WTC11 (cell line): ENCODE data around the gene SVOPL.

Source experiments
- ATF6 ChIP-seq: sonication (generic); formaldehyde crosslinking; IDR thresholded peaks from 2 replicates; pipeline ENCODE4 v1.8.1; 2023; ENCODE audit warnings: mild to moderate bottlenecking, missing genetic modification reagents
- CREB1 ChIP-seq: sonication (generic); formaldehyde crosslinking; IDR thresholded peaks from 2 replicates; pipeline ENCODE4 v1.8.0; 2023; ENCODE audit warnings: mild to moderate bottlenecking, missing genetic modification reagents
- CTCF ChIP-seq: fragments of 200-600 bp; IDR thresholded peaks from 2 replicates; pipeline ENCODE4 v1.8.0; 2022; ENCODE audit warnings: antibody characterized with exemption
- JUN ChIP-seq: sonication (generic); formaldehyde crosslinking; IDR thresholded peaks from 2 replicates; pipeline ENCODE4 v1.8.0; 2023; ENCODE audit warnings: mild to moderate bottlenecking, missing genetic modification reagents
- PRDM15 ChIP-seq: sonication (generic); formaldehyde crosslinking; IDR thresholded peaks from 2 replicates; pipeline ENCODE4 v1.8.0; 2022; ENCODE audit warnings: missing genetic modification reagents
- SP1 ChIP-seq: sonication (generic); formaldehyde crosslinking; conservative IDR thresholded peaks from 2 replicates; pipeline ENCODE4 v1.8.1; 2022; ENCODE audit warnings: missing genetic modification reagents
- ZNF416 ChIP-seq: fragments of 250-450 bp; sonication (Bioruptor Pico); IDR thresholded peaks from 2 replicates; pipeline ENCODE4 v1.9.0; 2021; ENCODE audit warnings: mild to moderate bottlenecking, inconsistent platforms
- TF ChIP-seq, protein P1 (sequence below): sonication (generic); formaldehyde crosslinking; IDR thresholded peaks from 2 replicates; pipeline ENCODE4 v1.8.1; 2023; ENCODE audit warnings: mild to moderate bottlenecking, missing genetic modification reagents
- TF ChIP-seq, protein P2 (sequence below): sonication (generic); formaldehyde crosslinking; IDR thresholded peaks from 2 replicates; pipeline ENCODE4 v1.8.1; 2022; ENCODE audit warnings: low read depth, missing genetic modification reagents, borderline replicate concordance

DNA sequence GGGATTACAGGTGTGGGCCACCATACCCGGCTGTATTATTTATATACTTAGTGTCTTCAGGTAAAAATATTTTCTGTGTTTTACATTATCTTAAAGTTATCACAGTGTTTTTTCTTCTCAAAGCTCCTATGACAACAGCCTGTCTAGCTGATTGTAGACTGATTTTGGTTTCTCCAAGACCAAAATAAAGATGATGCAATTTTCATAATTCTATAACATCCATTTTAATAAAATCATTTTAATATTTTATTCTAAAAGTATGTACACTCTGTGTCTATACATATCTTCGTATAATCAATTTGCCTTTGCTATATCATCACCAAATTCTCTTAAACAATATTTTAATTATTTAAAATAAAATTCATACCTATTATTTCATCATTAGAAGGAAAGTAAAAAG, 132.5 kb downstream of the SVOPL start:
- TF ChIP-seq CREB1 (CRISPR knock-in tag) (no peak), ZNF416 (CRISPR knock-in tag) (no peak), SP1 (CRISPR knock-in tag) (no peak), CTCF (no peak), PRDM15 (CRISPR knock-in tag) (no peak), ATF6 (CRISPR knock-in tag) (no peak), JUN (CRISPR knock-in tag) (no peak)
- TF ChIP-seq, protein P1, sequence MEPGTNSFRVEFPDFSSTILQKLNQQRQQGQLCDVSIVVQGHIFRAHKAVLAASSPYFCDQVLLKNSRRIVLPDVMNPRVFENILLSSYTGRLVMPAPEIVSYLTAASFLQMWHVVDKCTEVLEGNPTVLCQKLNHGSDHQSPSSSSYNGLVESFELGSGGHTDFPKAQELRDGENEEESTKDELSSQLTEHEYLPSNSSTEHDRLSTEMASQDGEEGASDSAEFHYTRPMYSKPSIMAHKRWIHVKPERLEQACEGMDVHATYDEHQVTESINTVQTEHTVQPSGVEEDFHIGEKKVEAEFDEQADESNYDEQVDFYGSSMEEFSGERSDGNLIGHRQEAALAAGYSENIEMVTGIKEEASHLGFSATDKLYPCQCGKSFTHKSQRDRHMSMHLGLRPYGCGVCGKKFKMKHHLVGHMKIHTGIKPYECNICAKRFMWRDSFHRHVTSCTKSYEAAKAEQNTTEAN (CRISPR knock-in tag), result no peak
- TF ChIP-seq, protein P2, sequence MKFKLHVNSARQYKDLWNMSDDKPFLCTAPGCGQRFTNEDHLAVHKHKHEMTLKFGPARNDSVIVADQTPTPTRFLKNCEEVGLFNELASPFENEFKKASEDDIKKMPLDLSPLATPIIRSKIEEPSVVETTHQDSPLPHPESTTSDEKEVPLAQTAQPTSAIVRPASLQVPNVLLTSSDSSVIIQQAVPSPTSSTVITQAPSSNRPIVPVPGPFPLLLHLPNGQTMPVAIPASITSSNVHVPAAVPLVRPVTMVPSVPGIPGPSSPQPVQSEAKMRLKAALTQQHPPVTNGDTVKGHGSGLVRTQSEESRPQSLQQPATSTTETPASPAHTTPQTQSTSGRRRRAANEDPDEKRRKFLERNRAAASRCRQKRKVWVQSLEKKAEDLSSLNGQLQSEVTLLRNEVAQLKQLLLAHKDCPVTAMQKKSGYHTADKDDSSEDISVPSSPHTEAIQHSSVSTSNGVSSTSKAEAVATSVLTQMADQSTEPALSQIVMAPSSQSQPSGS, result no peak
